Tibial nerve (tissue), 4 donors: ENCODE results near the gene DZIP1L. TPM values are rescaled to one million over a fixed set of nuclear protein-coding genes. Genes with fewer than 3 reads are reported as not detected.

Source experiments
- DNase-seq, 2 donors: peaks; one replicate each; pipeline ENCODE4 v3.0.0-alpha.2; 2019; ENCODE audit warnings: low spot score in 2 of 2
- H3K27ac ChIP-seq, 4 donors: fragments of 200-600 bp; sonication (generic) in 3 of 4; one replicate each; pipeline ENCODE4 v1.5.1; 2017 to 2019; ENCODE audit warnings: mild to moderate bottlenecking in 1 of 4
- H3K27me3 ChIP-seq, 2 donors: fragments of 200-600 bp; sonication (generic) in 1 of 2; one replicate each; pipeline versions ENCODE4 v1.5.1 to v1.6.0; 2017 to 2019
- H3K36me3 ChIP-seq, 3 donors: fragments of 200-600 bp; sonication (generic); one replicate each; pipeline ENCODE4 v1.5.1; 2018 to 2019
- H3K4me1 ChIP-seq, 4 donors: fragments of 200-600 bp; sonication (generic) in 3 of 4; one replicate each; pipeline ENCODE4 v1.5.1; 2017 to 2019
- H3K4me3 ChIP-seq, 4 donors: fragments of 200-600 bp; sonication (generic) in 3 of 4; one replicate each; pipeline ENCODE4 v1.5.1; 2017 to 2019; ENCODE audit warnings: mild to moderate bottlenecking in 1 of 4, moderate library complexity in 1 of 4
- H3K9me3 ChIP-seq, 4 donors: fragments of 200-600 bp; sonication (generic) in 3 of 4; one replicate each; pipeline ENCODE4 v1.5.1; 2017 to 2019
- CTCF ChIP-seq, 5 experiments: fragments of 200-600 bp in 3 of 5; fragments of 450-650 bp in 2 of 5; sonication (generic) in 3 of 5; IDR thresholded peaks; one replicate each; pipeline ENCODE4 v1.5.1; 2016 to 2019; ENCODE audit warnings: antibody characterized with exemption in 5 of 5, mild to moderate bottlenecking in 3 of 5, moderate library complexity in 2 of 5
- EP300 ChIP-seq, 2 donors: sonication (generic); formaldehyde crosslinking; IDR thresholded peaks; one replicate each; pipeline ENCODE4 v1.6.1; 2017; ENCODE audit warnings: antibody characterized with exemption in 2 of 2, mild to moderate bottlenecking in 1 of 2
- POLR2A ChIP-seq, 2 donors: fragments of 450-650 bp; IDR thresholded peaks; one replicate each; pipeline ENCODE4 v1.6.1; 2017; ENCODE audit warnings: antibody characterized with exemption in 2 of 2, mild to moderate bottlenecking in 2 of 2, moderate library complexity in 2 of 2
- WGBS, 2 donors: methylation state at CpG; one replicate each; pipeline ENCODE4 v1.1.5; 2018; 5-methylcytosine and 5-hydroxymethylcytosine counted together
- total RNA-seq, 4 donors: library from RNA; depleted of rRNA; stranded (reverse); fragments of >200 nt; gene quantifications; one replicate each; pipeline ENCODE4 v1.1.0, GENCODE V29; 2016

Gene DZIP1L
- total RNA-seq, 4 donors from 2014 or later = 40.2 to 64.5 (median 42.8) TPM

GRCh38 chr3:138135146-138135832 lies 19.9 kb upstream of the DZIP1L start:
- H3K4me1 ChIP-seq = no peaks in the 10 kb centered on the region
- no peak overlapping the region for H3K4me3 ChIP-seq
- no peaks in the 10 kb centered on the region for H3K9me3 ChIP-seq
- H3K27ac ChIP-seq = no peak overlapping the region
- no peak for TF ChIP-seq EP300 (IDR thresholded peaks at IDR 0.05)
- TF ChIP-seq CTCF (IDR thresholded peaks at IDR 0.05) = no peak
- TF ChIP-seq POLR2A (IDR thresholded peaks at IDR 0.05) = no peak
- no peaks in the 10 kb centered on the region for H3K36me3 ChIP-seq
- WGBS, 2 donors = 51 to 63% methylated on average over 3 of the region's 3 CpGs
- no peaks in the 10 kb centered on the region for H3K27me3 ChIP-seq
- no peak for DNase-seq

- TF ChIP-seq CTCF (IDR thresholded peaks at IDR 0.05) = no peak
- no peak for TF ChIP-seq EP300 (IDR thresholded peaks at IDR 0.05)
- no peak for TF ChIP-seq POLR2A (IDR thresholded peaks at IDR 0.05)
- no peak for DNase-seq
- WGBS, 2 donors = 60 to 76% methylated on average over 1 of the region's 1 CpG
Observed at GRCh38 chr3:138132239-138132638, 16.8 kb upstream of the DZIP1L start, which contains the start of gene A4GNT. A4GNT (minus strand) TSS chr3:138132390; CDS start chr3:138131256, 1,134 bp downstream.

GRCh38 chr3:138127636-138128365 lies 12.4 kb upstream of the DZIP1L start:
- Histone ChIP-seq H3K4me1 (peaks cover 0 to 22% (median 4%) of the 10 kb centered on the region in 4 donors), H3K4me3 (no peak overlapping the region), H3K9me3 (no peaks in the 10 kb centered on the region), H3K27ac (no peak overlapping the region), H3K36me3 (no peaks in the 10 kb centered on the region), H3K27me3 (no peaks in the 10 kb centered on the region)
- 69 to 84% methylated on average over 1 of the region's 1 CpG for WGBS, 2 donors
- TF ChIP-seq CTCF (IDR thresholded peaks at IDR 0.05) = no peak
- TF ChIP-seq POLR2A (IDR thresholded peaks at IDR 0.05) = no peak
- TF ChIP-seq EP300 (IDR thresholded peaks at IDR 0.05) = no peak
- no peak for DNase-seq

More at GRCh38 chr3:138132239-138132638, 16.8 kb upstream of the DZIP1L start, which contains the start of gene A4GNT:
- no peaks in the 10 kb centered on the region for H3K4me1 ChIP-seq
- no peak within 1 kb of the TSS for H3K4me3 ChIP-seq
- no peaks in the 10 kb centered on the region for H3K36me3 ChIP-seq
- no peak within 1 kb of the TSS for H3K27ac ChIP-seq
- no peaks in the 10 kb centered on the region for H3K9me3 ChIP-seq
- no peaks in the 10 kb centered on the region for H3K27me3 ChIP-seq

GRCh38 chr3:138125548-138126221 lies 10.3 kb upstream of the DZIP1L start:
- TF ChIP-seq EP300 (IDR thresholded peaks at IDR 0.05) (no peak), CTCF (IDR thresholded peaks at IDR 0.05) (no peak), POLR2A (IDR thresholded peaks at IDR 0.05) (no peak)
- no peaks in the 10 kb centered on the region for H3K27me3 ChIP-seq
- H3K4me3 ChIP-seq = no peak overlapping the region
- H3K4me1 ChIP-seq = peaks cover 0 to 22% (median 4%) of the 10 kb centered on the region in 4 donors
- H3K9me3 ChIP-seq = no peaks in the 10 kb centered on the region
- peak overlapping the region in 3 of 4 donors; percentile 8 to 53 (median 9) for H3K27ac ChIP-seq
- 16 to 17% methylated on average over 5 of the region's 5 CpGs for WGBS, 2 donors
- no peak for DNase-seq
- H3K36me3 ChIP-seq = no peaks in the 10 kb centered on the region
